ENCODE measurements around the gene HNF1A. TPM values are rescaled to one million over a fixed set of nuclear protein-coding genes. Genes with fewer than 3 reads are reported as not detected.
A peak's percentile ranks its signal among the peaks of the same experiment; 100 is the strongest.

HNF1A gene
- total and polyA plus RNA-seq, 2 of the 13 experiments (the other 11 are each of a cell fraction or from before 2014, with no cell fraction given), result 13.4 to 34.7 TPM

- TF ChIP-seq DZIP1 (CRISPR knock-in tag; IDR thresholded peaks at IDR 0.05) (no peak), NONO (IDR thresholded peaks at IDR 0.05) (no peak), NONO (CRISPR knock-in tag; conservative IDR thresholded peaks at IDR 0.05) (peak; percentile 48; the same call in 1 of the 2 replicates), UBTF (CRISPR knock-in tag; IDR thresholded peaks at IDR 0.05) (no peak), GATAD1 (CRISPR knock-in tag; IDR thresholded peaks at IDR 0.05) (peak; percentile 48; the same call in 1 of the 2 replicates), ZC3H4 (CRISPR knock-in tag; IDR thresholded peaks at IDR 0.05; ENCODE audit: borderline replicate concordance) (no peak), THRA (CRISPR knock-in tag; IDR thresholded peaks at IDR 0.05; ENCODE audit: borderline replicate concordance) (no peak), BRD4 (CRISPR knock-in tag; IDR thresholded peaks at IDR 0.05) (no peak), MYNN (CRISPR knock-in tag; IDR thresholded peaks at IDR 0.05; ENCODE audit: low read depth) (no peak), ZNF605 (CRISPR knock-in tag; IDR thresholded peaks at IDR 0.05) (no peak), ELF1 (CRISPR knock-in tag; IDR thresholded peaks at IDR 0.05) (no peak; the same call in 1 of the 2 replicates), ZNF432 (CRISPR knock-in tag; IDR thresholded peaks at IDR 0.05; ENCODE audit: borderline replicate concordance) (no peak), ZMYM4 (CRISPR knock-in tag; IDR thresholded peaks at IDR 0.05) (no peak; the same call in 1 of the 2 replicates), SSRP1 (CRISPR knock-in tag; IDR thresholded peaks at IDR 0.05) (no peak), ZNF256 (CRISPR knock-in tag; conservative IDR thresholded peaks at IDR 0.05) (no peak), IRF1 (CRISPR knock-in tag; IDR thresholded peaks at IDR 0.05; ENCODE audit: low read depth) (no peak), MXD3 (CRISPR knock-in tag; IDR thresholded peaks at IDR 0.05) (no peak), ZMYM3 (CRISPR knock-in tag; IDR thresholded peaks at IDR 0.05) (peak; percentile 93), ZNF225 (CRISPR knock-in tag; IDR thresholded peaks at IDR 0.05) (no peak), FOXM1 (CRISPR knock-in tag; IDR thresholded peaks at IDR 0.05) (no peak), ZNF460 (CRISPR knock-in tag; IDR thresholded peaks at IDR 0.05; ENCODE audit: borderline replicate concordance) (no peak), MAFF (IDR thresholded peaks at IDR 0.05; ENCODE audit: low read depth, low read length) (no peak), GATAD2A (CRISPR knock-in tag; IDR thresholded peaks at IDR 0.05) (peak; percentile 86)
These were observed 3.1 kb downstream of the HNF1A start (continued) for GRCh38 chr12:120981407-120981941.

Measured in HepG2 (cell line).